Stimulated activated CD8-positive, alpha-beta memory T cell treated with anti-CD3 and anti-CD28 coated beads, Interleukin-12 subunit alpha, Interleukin-12 subunit beta, amount 100 ng/mL, for 4 hours (primary cell): ENCODE data around the gene HSPG2.
"Not testable (repeated sequence)": the region's sequence is repeated elsewhere in the genome, so short reads cannot be mapped to it uniquely, and the experiment has no call there.

Source experiments
- DNase-seq: peaks from one replicate; pipeline ENCODE4 v3.0.0-alpha.2; 2020; ENCODE audit warnings: low read depth

The HSPG2 gene

GRCh38 chr1:21912038-21912758, 24.9 kb downstream of the HSPG2 start:
- DNase-seq = no peak

GRCh38 chr1:21911205-21912001, 25.7 kb downstream of the HSPG2 start:
- no peak for DNase-seq

GRCh38 chr1:21910558-21911204, 26.4 kb downstream of the HSPG2 start:
- DNase-seq = no peak

GRCh38 chr1:21909787-21910503, 27.2 kb downstream of the HSPG2 start:
- DNase-seq = peak; percentile 15

GRCh38 chr1:21909286-21909759, 27.8 kb downstream of the HSPG2 start:
- no peak for DNase-seq

- not testable (repeated sequence) for DNase-seq
These were observed 29.2 kb downstream of the HSPG2 start for GRCh38 chr1:21907737-21908534.

GRCh38 chr1:21907079-21907418, 30.1 kb downstream of the HSPG2 start:
- DNase-seq = no peak

- no peak for DNase-seq
These were observed 30.7 kb downstream of the HSPG2 start for GRCh38 chr1:21906173-21907078.

- no peak for DNase-seq
These were observed 32.2 kb downstream of the HSPG2 start for GRCh38 chr1:21904704-21905520.

GRCh38 chr1:21904454-21904703, 32.7 kb downstream of the HSPG2 start:
- DNase-seq = no peak

- DNase-seq = no peak
These were observed 33.3 kb downstream of the HSPG2 start for GRCh38 chr1:21903638-21904453.

GRCh38 chr1:21902026-21903012, 34.8 kb downstream of the HSPG2 start:
- DNase-seq = no peak

GRCh38 chr1:21901473-21901847, 35.6 kb downstream of the HSPG2 start:
- no peak for DNase-seq

- no peak for DNase-seq
These were observed 36.2 kb downstream of the HSPG2 start for GRCh38 chr1:21900766-21901472.

- DNase-seq = no peak
These were observed 37.1 kb downstream of the HSPG2 start for GRCh38 chr1:21899987-21900386.

- DNase-seq = no peak
These were observed 37.8 kb downstream of the HSPG2 start for GRCh38 chr1:21899267-21899810.
